ENCODE results near the gene NDST4.

NDST4 gene

DNA sequence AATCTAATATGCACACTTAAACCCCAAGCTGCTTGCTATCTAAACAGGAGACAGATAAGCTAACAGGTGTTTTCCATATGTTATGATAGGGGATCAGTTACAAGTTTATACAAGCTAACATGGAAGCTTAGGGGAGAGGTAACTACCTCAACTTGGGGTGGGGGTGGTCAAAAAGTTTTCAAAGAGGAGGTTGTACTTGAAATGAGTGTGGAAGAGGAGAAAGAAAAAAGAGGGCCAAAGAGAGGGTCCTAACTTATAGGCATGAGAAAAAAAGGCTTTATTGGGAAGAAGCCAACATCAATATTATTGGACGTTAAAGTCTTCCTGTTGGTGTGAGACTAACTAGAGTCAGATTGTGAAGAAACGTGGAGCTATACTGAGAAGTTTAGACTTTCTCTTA is 205.9 kb downstream of the NDST4 start:
- H2AFZ ChIP-seq (ENCODE audit: low read depth, low read length): no peak overlapping the region
- no peaks in the 10 kb centered on the region for H4K20me1 ChIP-seq (ENCODE audit: insufficient read depth, low read length)
- no peak overlapping the region for H3K4me2 ChIP-seq (ENCODE audit: insufficient read depth, low read length)
- no peak overlapping the region for H3K9ac ChIP-seq (ENCODE audit: low read depth, low read length)
- no peak for ATAC-seq (ENCODE audit: insufficient read depth, low read depth)
- H3K4me1 ChIP-seq (ENCODE audit: insufficient read depth, low read length): no peaks in the 10 kb centered on the region
- no peaks in the 10 kb centered on the region for H3K36me3 ChIP-seq (ENCODE audit: insufficient read depth, low read length)
- TF ChIP-seq EZH2 (IDR thresholded peaks at IDR 0.05; ENCODE audit: borderline replicate concordance, low read depth, low read length, severe bottlenecking): no peak
- TF ChIP-seq, protein P1, sequence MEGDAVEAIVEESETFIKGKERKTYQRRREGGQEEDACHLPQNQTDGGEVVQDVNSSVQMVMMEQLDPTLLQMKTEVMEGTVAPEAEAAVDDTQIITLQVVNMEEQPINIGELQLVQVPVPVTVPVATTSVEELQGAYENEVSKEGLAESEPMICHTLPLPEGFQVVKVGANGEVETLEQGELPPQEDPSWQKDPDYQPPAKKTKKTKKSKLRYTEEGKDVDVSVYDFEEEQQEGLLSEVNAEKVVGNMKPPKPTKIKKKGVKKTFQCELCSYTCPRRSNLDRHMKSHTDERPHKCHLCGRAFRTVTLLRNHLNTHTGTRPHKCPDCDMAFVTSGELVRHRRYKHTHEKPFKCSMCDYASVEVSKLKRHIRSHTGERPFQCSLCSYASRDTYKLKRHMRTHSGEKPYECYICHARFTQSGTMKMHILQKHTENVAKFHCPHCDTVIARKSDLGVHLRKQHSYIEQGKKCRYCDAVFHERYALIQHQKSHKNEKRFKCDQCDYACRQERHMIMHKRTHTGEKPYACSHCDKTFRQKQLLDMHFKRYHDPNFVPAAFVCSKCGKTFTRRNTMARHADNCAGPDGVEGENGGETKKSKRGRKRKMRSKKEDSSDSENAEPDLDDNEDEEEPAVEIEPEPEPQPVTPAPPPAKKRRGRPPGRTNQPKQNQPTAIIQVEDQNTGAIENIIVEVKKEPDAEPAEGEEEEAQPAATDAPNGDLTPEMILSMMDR (IDR thresholded peaks at IDR 0.05; ENCODE audit: borderline replicate concordance, extremely low read depth, low read length, poor library complexity, severe bottlenecking): no peak
- DNase-seq: no peak
- no peak overlapping the region for H3K27ac ChIP-seq (ENCODE audit: low read length)
- H3K9me3 ChIP-seq (ENCODE audit: insufficient read depth, low read length, severe bottlenecking): no peaks in the 10 kb centered on the region
- no peak overlapping the region for H3K4me3 ChIP-seq (ENCODE audit: low read depth in 1 of 2, low read length in 2 of 2)
- no peaks in the 10 kb centered on the region for H3K79me2 ChIP-seq (ENCODE audit: insufficient read depth, low read length)
- no peaks in the 10 kb centered on the region for H3K27me3 ChIP-seq (ENCODE audit: insufficient read depth, low read length, poor library complexity)

DNA sequence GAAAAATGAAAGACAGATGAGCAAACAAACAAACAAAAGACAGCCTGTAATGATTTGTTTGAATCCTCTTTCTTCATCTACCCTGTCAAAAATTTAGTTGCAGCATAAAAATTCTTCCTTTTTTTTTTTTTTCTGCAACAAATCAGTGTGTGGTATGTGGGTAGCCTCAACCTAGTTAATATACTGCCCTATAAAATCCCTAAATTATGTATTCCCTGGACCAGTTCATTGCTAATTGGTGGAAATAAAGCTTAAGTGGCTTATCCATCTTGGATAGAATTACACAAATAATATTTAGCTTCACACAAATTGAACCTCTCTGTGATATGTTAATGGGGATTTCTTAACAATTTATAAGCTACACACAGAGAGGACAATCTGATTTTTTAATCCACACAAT is 208.4 kb downstream of the NDST4 start:
- H3K9me3 ChIP-seq (ENCODE audit: insufficient read depth, low read length, severe bottlenecking): no peaks in the 10 kb centered on the region
- no peak overlapping the region for H3K9ac ChIP-seq (ENCODE audit: low read depth, low read length)
- no peak for ATAC-seq (ENCODE audit: insufficient read depth, low read depth)

DNA sequence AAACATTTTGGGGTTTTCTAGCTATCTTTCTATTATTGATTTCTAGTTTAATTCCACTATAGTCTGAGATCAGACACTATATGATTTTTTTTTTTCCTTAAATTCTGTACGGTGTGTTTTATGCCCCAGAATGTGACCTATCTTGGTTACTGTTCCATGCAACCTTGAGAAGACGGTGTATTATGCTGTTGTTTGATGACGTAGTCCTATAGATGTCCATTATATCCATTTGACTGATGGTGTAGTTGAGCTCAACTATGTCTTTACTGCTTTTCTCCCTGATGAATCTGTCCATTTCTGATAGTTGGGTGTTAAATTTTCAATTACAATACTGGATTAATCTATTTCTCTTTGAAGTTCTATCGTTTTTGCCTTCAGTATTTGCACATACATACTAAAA is 212.5 kb downstream of the NDST4 start:
- DNase-seq: no peak
- Histone ChIP-seq H3K9me3 (ENCODE audit: insufficient read depth, low read length, severe bottlenecking) (no peaks in the 10 kb centered on the region), H3K9ac (ENCODE audit: low read depth, low read length) (no peak overlapping the region), H3K4me2 (ENCODE audit: insufficient read depth, low read length) (no peak overlapping the region), H3K79me2 (ENCODE audit: insufficient read depth, low read length) (no peaks in the 10 kb centered on the region), H3K27me3 (ENCODE audit: insufficient read depth, low read length, poor library complexity) (no peaks in the 10 kb centered on the region), H4K20me1 (ENCODE audit: insufficient read depth, low read length) (no peaks in the 10 kb centered on the region), H3K4me1 (ENCODE audit: insufficient read depth, low read length) (no peaks in the 10 kb centered on the region), H3K4me3 (ENCODE audit: low read depth in 1 of 2, low read length in 2 of 2) (no peak overlapping the region), H3K36me3 (ENCODE audit: insufficient read depth, low read length) (no peaks in the 10 kb centered on the region), H2AFZ (ENCODE audit: low read depth, low read length) (no peak overlapping the region), H3K27ac (ENCODE audit: low read length) (no peak overlapping the region)
- no peak for ATAC-seq (ENCODE audit: insufficient read depth, low read depth)
- TF ChIP-seq, protein P1 (IDR thresholded peaks at IDR 0.05; ENCODE audit: borderline replicate concordance, extremely low read depth, low read length, poor library complexity, severe bottlenecking): no peak
- TF ChIP-seq EZH2 (IDR thresholded peaks at IDR 0.05; ENCODE audit: borderline replicate concordance, low read depth, low read length, severe bottlenecking): no peak

More for the DNA sequence above, 208.4 kb downstream of the NDST4 start:
- Histone ChIP-seq H3K4me1 (ENCODE audit: insufficient read depth, low read length) (no peaks in the 10 kb centered on the region), H3K79me2 (ENCODE audit: insufficient read depth, low read length) (no peaks in the 10 kb centered on the region), H4K20me1 (ENCODE audit: insufficient read depth, low read length) (no peaks in the 10 kb centered on the region), H3K27ac (ENCODE audit: low read length) (no peak overlapping the region), H3K4me3 (ENCODE audit: low read depth in 1 of 2, low read length in 2 of 2) (no peak overlapping the region), H3K27me3 (ENCODE audit: insufficient read depth, low read length, poor library complexity) (no peaks in the 10 kb centered on the region), H3K36me3 (ENCODE audit: insufficient read depth, low read length) (no peaks in the 10 kb centered on the region), H2AFZ (ENCODE audit: low read depth, low read length) (no peak overlapping the region), H3K4me2 (ENCODE audit: insufficient read depth, low read length) (no peak overlapping the region)
- TF ChIP-seq EZH2 (IDR thresholded peaks at IDR 0.05; ENCODE audit: borderline replicate concordance, low read depth, low read length, severe bottlenecking): no peak
- TF ChIP-seq, protein P1 (IDR thresholded peaks at IDR 0.05; ENCODE audit: borderline replicate concordance, extremely low read depth, low read length, poor library complexity, severe bottlenecking): no peak
- no peak for DNase-seq

DNA sequence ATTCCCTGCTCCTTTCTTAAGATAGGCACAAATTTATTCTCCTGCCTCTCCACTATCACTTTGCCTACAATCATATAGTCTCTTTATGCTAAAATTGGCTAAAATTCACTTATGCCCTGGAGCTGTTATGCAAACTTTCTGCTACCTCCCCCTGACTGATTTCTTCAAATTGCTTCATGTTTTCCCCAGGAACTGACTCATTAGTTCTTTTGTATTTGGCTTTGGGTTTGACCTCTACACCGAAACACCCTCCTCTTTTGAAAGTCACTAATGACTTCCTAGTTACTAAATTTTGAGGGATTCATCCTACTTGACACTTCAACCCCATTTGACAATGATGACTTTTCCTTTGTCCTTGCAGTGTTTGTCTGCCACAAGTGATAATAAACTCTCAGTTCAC is 222.6 kb downstream of the NDST4 start:
- no peaks in the 10 kb centered on the region for H3K79me2 ChIP-seq (ENCODE audit: insufficient read depth, low read length)
- TF ChIP-seq, protein P1 (IDR thresholded peaks at IDR 0.05; ENCODE audit: borderline replicate concordance, extremely low read depth, low read length, poor library complexity, severe bottlenecking): no peak
- no peak for TF ChIP-seq EZH2 (IDR thresholded peaks at IDR 0.05; ENCODE audit: borderline replicate concordance, low read depth, low read length, severe bottlenecking)
- no peak overlapping the region for H3K27ac ChIP-seq (ENCODE audit: low read length)
- H3K9me3 ChIP-seq (ENCODE audit: insufficient read depth, low read length, severe bottlenecking): no peaks in the 10 kb centered on the region
- DNase-seq: no peak
- no peak for ATAC-seq (ENCODE audit: insufficient read depth, low read depth)
- no peaks in the 10 kb centered on the region for H3K27me3 ChIP-seq (ENCODE audit: insufficient read depth, low read length, poor library complexity)
- no peaks in the 10 kb centered on the region for H3K36me3 ChIP-seq (ENCODE audit: insufficient read depth, low read length)
- no peaks in the 10 kb centered on the region for H3K4me1 ChIP-seq (ENCODE audit: insufficient read depth, low read length)
- no peak overlapping the region for H3K9ac ChIP-seq (ENCODE audit: low read depth, low read length)
- no peak overlapping the region for H3K4me3 ChIP-seq (ENCODE audit: low read depth in 1 of 2, low read length in 2 of 2)
- no peaks in the 10 kb centered on the region for H4K20me1 ChIP-seq (ENCODE audit: insufficient read depth, low read length)
- H3K4me2 ChIP-seq (ENCODE audit: insufficient read depth, low read length): no peak overlapping the region
- H2AFZ ChIP-seq (ENCODE audit: low read depth, low read length): no peak overlapping the region

All from DND-41 (cell line).